Measurements from ENCODE around the gene SEMA3D.

Gene SEMA3D

DNA sequence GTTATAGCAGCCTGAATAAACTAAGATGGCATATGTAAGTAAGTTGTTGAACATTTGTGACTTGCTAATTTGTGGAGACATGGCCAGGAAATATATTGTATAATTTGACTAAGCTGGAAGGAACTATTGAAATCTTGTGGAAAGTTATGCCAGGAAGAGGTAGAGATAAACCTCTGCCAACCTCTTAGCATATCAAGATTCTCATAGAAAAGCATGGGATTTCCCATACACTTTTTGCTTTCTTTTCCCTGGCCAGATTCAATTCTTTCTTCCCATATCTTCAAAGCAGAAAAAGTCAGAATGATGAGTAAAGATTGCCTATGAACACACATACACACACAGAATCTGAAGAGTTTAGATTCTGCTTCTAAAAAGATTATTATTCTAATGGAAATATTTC, 216.2 kb downstream of the SEMA3D start:
- TF ChIP-seq, protein P1, sequence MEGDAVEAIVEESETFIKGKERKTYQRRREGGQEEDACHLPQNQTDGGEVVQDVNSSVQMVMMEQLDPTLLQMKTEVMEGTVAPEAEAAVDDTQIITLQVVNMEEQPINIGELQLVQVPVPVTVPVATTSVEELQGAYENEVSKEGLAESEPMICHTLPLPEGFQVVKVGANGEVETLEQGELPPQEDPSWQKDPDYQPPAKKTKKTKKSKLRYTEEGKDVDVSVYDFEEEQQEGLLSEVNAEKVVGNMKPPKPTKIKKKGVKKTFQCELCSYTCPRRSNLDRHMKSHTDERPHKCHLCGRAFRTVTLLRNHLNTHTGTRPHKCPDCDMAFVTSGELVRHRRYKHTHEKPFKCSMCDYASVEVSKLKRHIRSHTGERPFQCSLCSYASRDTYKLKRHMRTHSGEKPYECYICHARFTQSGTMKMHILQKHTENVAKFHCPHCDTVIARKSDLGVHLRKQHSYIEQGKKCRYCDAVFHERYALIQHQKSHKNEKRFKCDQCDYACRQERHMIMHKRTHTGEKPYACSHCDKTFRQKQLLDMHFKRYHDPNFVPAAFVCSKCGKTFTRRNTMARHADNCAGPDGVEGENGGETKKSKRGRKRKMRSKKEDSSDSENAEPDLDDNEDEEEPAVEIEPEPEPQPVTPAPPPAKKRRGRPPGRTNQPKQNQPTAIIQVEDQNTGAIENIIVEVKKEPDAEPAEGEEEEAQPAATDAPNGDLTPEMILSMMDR (IDR thresholded peaks at IDR 0.05; ENCODE audit: low read depth, low read length, missing control alignments): no peak
- no peak overlapping the region for H3K4me3 ChIP-seq (replicated peaks; ENCODE audit: low read depth, low read length)
- DNase-seq (ENCODE audit: extremely low read depth, low read depth): no peak

DNA sequence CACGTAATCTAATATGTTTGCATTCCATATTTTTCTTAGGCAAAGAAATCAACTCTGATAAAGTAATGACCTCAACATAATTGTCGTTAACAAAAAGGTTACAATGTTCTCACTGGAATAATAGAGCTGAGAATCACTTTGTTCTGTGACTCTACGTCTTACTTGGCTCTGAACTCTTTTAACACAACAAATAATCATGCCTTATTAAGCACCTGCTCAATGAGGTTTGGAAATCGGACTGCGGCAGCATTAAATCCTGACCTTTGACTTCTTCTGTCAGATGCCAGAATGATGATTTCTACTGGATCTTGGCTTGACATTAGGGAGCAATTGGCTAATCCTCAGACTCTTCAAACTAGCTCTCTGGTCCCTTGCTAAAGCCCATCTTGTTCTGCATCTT, 233.6 kb downstream of the SEMA3D start:
- H3K4me3 ChIP-seq (replicated peaks; ENCODE audit: low read depth, low read length): no peak overlapping the region

GRCh38 chr7:84950836-84951235, 236.0 kb downstream of the SEMA3D start:
- no peak overlapping the region for H3K4me3 ChIP-seq (replicated peaks; ENCODE audit: low read depth, low read length)
- TF ChIP-seq, protein P1 (IDR thresholded peaks at IDR 0.05; ENCODE audit: low read depth, low read length, missing control alignments): no peak
- no peak for DNase-seq (ENCODE audit: extremely low read depth, low read depth)

More for the DNA sequence above, 233.6 kb downstream of the SEMA3D start:
- TF ChIP-seq, protein P1 (IDR thresholded peaks at IDR 0.05; ENCODE audit: low read depth, low read length, missing control alignments): no peak
- no peak for DNase-seq (ENCODE audit: extremely low read depth, low read depth)

DNA sequence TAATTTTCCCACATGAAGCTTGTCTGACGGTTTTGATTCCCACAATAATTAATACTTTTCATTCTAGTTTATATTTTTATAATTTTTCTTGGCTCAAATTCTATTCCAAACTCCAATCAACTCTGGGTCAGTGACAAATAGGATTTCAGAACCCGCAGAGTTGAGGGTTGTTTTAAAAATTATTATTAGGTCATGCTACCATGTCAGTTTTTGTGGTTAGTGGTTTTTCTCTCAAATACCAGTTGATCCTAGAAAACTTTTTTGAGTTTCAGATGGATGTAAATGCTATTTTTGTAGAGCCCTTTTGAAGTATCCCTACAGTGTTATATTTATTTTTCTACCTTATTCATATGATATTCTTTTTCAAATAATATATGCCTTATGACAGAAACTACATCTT, 237.4 kb downstream of the SEMA3D start:
- DNase-seq (ENCODE audit: extremely low read depth, low read depth): no peak
- H3K4me3 ChIP-seq (replicated peaks; ENCODE audit: low read depth, low read length): no peak overlapping the region
- TF ChIP-seq, protein P1 (IDR thresholded peaks at IDR 0.05; ENCODE audit: low read depth, low read length, missing control alignments): no peak

- no peak overlapping the region for H3K4me3 ChIP-seq (replicated peaks; ENCODE audit: low read depth, low read length)
- no peak for DNase-seq (ENCODE audit: extremely low read depth, low read depth)
- TF ChIP-seq, protein P1 (IDR thresholded peaks at IDR 0.05; ENCODE audit: low read depth, low read length, missing control alignments): no peak
Measured at GRCh38 chr7:84949067-84949466, 237.8 kb downstream of the SEMA3D start.

DNA sequence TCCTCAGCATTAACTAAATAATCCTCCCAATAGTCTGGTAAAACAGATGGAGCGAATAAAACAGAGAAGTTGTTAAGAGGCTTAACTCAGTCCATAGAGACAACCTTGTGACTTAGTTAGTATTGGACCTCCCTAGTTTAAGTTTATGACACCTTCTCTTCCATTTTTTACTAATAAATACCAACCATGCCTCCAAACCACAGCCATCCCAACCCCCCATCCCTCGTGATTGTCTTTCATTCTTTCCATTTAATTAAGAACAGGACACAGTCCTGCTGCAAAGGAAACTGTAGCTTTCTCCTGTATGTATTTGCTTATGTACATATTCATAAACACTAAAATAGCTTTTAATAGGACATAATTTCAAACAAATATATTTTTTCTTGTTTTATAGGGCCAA, 238.2 kb downstream of the SEMA3D start:
- no peak overlapping the region for H3K4me3 ChIP-seq (replicated peaks; ENCODE audit: low read depth, low read length)
- TF ChIP-seq, protein P1 (IDR thresholded peaks at IDR 0.05; ENCODE audit: low read depth, low read length, missing control alignments): no peak
- peak; percentile 6 for DNase-seq (ENCODE audit: extremely low read depth, low read depth)

DNA sequence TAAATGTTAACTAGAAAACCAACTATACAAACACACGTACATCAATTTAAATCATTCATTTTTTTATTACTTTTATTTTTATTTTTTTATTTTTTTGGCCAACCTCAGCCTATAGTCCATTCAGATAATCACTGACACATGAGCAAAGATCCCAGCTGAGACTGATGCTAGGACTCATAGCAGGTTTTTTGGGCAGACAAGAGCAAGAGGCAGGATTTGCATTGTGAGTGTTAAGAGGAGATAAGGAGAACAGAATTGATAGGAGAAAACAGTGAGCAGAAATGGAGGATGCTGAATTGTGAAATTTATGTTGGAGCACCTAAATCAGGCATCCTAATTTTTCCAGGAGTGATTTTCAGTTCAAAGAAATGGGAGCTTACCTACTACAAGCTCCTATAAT, 240.3 kb downstream of the SEMA3D start:
- TF ChIP-seq, protein P1 (IDR thresholded peaks at IDR 0.05; ENCODE audit: low read depth, low read length, missing control alignments): no peak
- no peak overlapping the region for H3K4me3 ChIP-seq (replicated peaks; ENCODE audit: low read depth, low read length)
- no peak for DNase-seq (ENCODE audit: extremely low read depth, low read depth)

All from HFF-Myc (cell line).